ENCODE data around the gene FNDC8.
"Not testable (repeated sequence)": the region's sequence is repeated elsewhere in the genome, so short reads cannot be mapped to it uniquely, and the experiment has no call there.

Gene FNDC8

GRCh38 chr17:35121315-35121714, at the start of gene FNDC8:
TSS of gene FNDC8 (plus strand) at chr17:35121615. CDS start at chr17:35121694, 79 bp downstream.
- DNase-seq, result no peak

- peak in 1 of 2 experiments; percentile 23 for DNase-seq
These were observed 48.1 kb upstream of the FNDC8 start for GRCh38 chr17:35073183-35073790.

GRCh38 chr17:35073991-35074627, 47.3 kb upstream of the FNDC8 start:
- peak in 1 of 2 experiments; percentile 40 for DNase-seq

- DNase-seq, result no peak
These were observed 46.4 kb upstream of the FNDC8 start for GRCh38 chr17:35074711-35075707.

GRCh38 chr17:35076874-35077273, 44.5 kb upstream of the FNDC8 start:
- DNase-seq, result no peak

- DNase-seq, result no peak
These were observed 41.6 kb upstream of the FNDC8 start for GRCh38 chr17:35079547-35080423.

- DNase-seq, result no peak
These were observed 40.9 kb upstream of the FNDC8 start for GRCh38 chr17:35080536-35080935.

GRCh38 chr17:35081638-35082037, 39.8 kb upstream of the FNDC8 start:
- DNase-seq, result no peak

- peak; percentile 13 to 39 for DNase-seq
These were observed 39.2 kb upstream of the FNDC8 start for GRCh38 chr17:35082073-35082657.

GRCh38 chr17:35083071-35083470, 38.3 kb upstream of the FNDC8 start:
- peak; percentile 19 to 35 for DNase-seq

- no peak for DNase-seq
These were observed 36.4 kb upstream of the FNDC8 start for GRCh38 chr17:35084987-35085386.

GRCh38 chr17:35086164-35086563, 35.3 kb upstream of the FNDC8 start:
- DNase-seq, result no peak

GRCh38 chr17:35086931-35087573, 34.4 kb upstream of the FNDC8 start:
- no peak for DNase-seq

- DNase-seq, result peak in 1 of 2 experiments; percentile 40
These were observed 33.6 kb upstream of the FNDC8 start for GRCh38 chr17:35087731-35088355.

GRCh38 chr17:35088356-35088880, 33.0 kb upstream of the FNDC8 start:
- peak; percentile 10 to 53 for DNase-seq

GRCh38 chr17:35088881-35089585, 32.4 kb upstream of the FNDC8 start:
- peak in 1 of 2 experiments; percentile 90 for DNase-seq

GRCh38 chr17:35089586-35090296, 31.7 kb upstream of the FNDC8 start:
- peak in 1 of 2 experiments; percentile 27 for DNase-seq

- not testable (repeated sequence) for DNase-seq
These were observed 30.7 kb upstream of the FNDC8 start for GRCh38 chr17:35090707-35091106.

GRCh38 chr17:35094902-35095301, 26.5 kb upstream of the FNDC8 start:
- DNase-seq, result no peak
